Inflammatory macrophage (primary cell): Measurements from ENCODE around the gene OR2J1.
"Not testable (repeated sequence)": the region's sequence is repeated elsewhere in the genome, so short reads cannot be mapped to it uniquely, and the experiment has no call there.

Experiments used
- DNase-seq, 2 donors: peaks; one replicate each; pipeline ENCODE4 v3.0.0-alpha.2; 2020 to 2022
- total RNA-seq, 18 experiments: gene quantifications; one replicate each; lab custom pipeline; 2026; ENCODE audit warnings: mixed read lengths in 6 of 18, inconsistent platforms in 2 of 18; lab: John Stamatoyannopoulos, UW

Gene OR2J1
- total RNA-seq = 0 to 0.07 (median 0) reads per million in 18 experiments

GRCh38 chr6:29099190-29099589, at the start of gene OR2J1:
Gene OR2J1 (plus strand): TSS chr6:29099490. CDS start chr6:29100943, 1,453 bp downstream.
- DNase-seq = no peak

GRCh38 chr6:29051680-29052079, 47.6 kb upstream of the OR2J1 start:
- DNase-seq = no peak

GRCh38 chr6:29071831-29072723, 27.2 kb upstream of the OR2J1 start:
- peak; percentile 3 to 30 for DNase-seq

- no peak for DNase-seq
Measured at GRCh38 chr6:29079203-29079602, 20.1 kb upstream of the OR2J1 start.

DNA sequence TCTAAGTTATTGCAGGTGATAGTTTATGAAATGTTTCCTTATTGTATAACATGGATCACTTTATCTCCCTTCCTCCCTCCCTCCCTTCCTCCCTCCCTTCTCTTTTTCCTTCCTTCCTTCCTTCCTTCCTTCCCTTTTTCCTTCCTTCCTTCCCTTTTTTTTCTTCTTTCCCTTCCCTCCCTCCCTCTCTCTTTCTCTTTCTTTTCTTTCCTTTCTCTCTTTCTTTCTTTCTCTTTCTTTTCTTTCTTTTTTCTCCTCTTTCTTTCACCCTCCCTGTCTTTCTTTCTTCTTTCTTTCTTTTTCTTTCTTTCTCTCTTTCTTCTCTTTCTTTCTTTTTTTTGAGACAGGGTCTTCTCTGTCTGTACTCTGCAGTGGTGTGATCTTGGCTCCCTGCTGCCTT, 18.0 kb upstream of the OR2J1 start:
- no peak for DNase-seq

DNA sequence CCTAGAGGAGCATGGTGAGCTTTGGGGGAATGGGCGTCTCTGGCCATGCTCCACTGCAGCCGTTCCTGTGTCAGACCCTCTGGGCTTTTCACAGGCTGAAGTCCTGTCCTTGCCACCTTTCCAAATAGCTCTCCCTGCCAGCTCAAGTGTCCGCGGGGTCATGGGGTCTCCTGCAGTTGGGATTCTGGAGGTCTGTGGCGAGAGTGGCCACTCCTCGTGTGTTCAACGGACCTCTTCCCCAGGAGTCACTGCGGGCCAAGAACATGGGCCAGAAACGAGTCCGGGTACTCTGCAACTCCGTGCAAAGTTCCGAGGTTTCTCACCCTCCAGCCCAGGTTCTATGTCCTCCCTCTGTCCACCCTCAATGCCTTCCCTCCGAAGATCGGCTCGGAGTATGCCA, 16.8 kb upstream of the OR2J1 start:
- no peak for DNase-seq

GRCh38 chr6:29087213-29087612, 12.1 kb upstream of the OR2J1 start, which contains the start of gene OR2B3:
Gene OR2B3 (minus strand): TSS chr6:29087313. CDS start chr6:29087248, 65 bp downstream.
- DNase-seq = no peak

- no peak for DNase-seq
Measured at GRCh38 chr6:29092957-29093356, 6.3 kb upstream of the OR2J1 start.

- DNase-seq = no peak
Measured at GRCh38 chr6:29097803-29098202, 1.5 kb upstream of the OR2J1 start.

GRCh38 chr6:29107758-29108157, 8.5 kb downstream of the OR2J1 start, which contains the start of gene OR2J3:
Gene OR2J3 (plus strand): TSS chr6:29108058. CDS start chr6:29111891, 3,833 bp downstream.
- DNase-seq = no peak

DNA sequence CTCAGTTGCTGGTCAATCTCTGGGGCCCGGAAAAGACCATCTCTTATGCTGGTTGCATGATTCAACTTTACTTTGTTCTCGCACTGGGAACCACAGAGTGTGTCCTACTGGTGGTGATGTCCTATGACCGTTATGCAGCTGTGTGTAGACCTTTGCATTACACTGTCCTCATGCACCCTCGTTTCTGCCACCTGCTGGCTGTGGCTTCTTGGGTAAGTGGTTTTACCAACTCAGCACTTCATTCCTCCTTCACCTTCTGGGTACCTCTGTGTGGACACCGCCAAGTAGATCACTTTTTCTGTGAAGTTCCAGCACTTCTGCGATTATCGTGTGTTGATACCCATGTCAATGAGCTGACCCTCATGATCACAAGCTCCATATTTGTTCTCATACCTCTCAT, 12.8 kb downstream of the OR2J1 start:
- no peak for DNase-seq

GRCh38 chr6:29114964-29115363, 15.7 kb downstream of the OR2J1 start:
- not testable (repeated sequence) for DNase-seq

DNA sequence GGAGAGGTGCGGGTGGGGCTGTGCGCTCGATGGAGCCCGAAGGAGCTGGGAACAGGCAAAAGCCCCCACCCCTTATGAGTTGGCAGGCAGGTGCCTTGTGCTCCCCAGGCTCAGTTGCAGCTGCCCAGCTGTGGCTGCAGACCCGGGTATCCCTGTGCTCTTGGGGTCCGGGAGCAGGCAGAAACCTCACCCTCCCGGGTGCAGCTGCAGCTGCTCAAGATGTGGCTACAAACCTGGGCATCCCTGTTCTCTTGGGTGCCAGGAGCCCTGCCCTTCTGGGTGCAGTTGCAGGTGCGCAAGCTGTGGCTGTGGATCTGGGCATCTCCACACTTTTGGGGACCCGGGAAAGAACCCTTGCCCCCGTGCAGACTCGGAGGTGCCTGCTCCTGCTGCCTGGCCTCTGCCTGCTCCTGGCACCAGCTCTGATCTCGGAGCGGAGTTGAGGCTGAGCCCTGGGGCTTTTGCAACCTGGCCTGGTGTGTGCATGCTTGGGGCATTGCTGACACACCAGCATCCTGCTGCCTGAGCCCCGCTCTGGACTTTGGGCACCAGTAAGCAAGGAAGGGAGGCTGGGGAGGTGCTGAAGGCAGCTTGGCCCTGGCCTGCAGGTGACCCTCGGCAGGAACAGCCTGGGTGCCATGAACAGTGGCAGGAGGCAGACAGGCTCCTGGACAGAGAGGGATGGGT, 30.2 kb downstream of the OR2J1 start:
- no peak for DNase-seq

- DNase-seq = no peak
Measured at GRCh38 chr6:29130644-29131043, 31.4 kb downstream of the OR2J1 start.

DNA sequence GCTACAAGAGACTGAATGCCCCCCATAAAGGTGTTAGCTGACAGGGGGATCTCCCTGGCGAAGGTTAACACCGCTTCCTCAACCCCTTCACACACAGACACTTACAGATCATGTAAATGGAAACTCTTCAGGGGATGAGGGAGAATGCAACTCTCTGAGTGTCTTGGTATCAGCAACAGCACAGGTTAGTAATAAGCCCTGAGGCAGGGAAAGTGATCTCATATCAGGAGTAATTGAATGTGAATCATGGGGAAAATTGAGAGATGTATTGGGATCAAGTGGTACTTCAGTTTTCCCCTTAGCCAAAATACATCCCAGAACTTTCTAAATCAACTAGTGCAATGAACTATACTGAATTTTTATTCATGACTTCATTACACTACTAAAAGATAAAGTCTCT, 32.4 kb downstream of the OR2J1 start:
- DNase-seq = no peak

GRCh38 chr6:29137724-29138123, 38.4 kb downstream of the OR2J1 start:
- DNase-seq = no peak

DNA sequence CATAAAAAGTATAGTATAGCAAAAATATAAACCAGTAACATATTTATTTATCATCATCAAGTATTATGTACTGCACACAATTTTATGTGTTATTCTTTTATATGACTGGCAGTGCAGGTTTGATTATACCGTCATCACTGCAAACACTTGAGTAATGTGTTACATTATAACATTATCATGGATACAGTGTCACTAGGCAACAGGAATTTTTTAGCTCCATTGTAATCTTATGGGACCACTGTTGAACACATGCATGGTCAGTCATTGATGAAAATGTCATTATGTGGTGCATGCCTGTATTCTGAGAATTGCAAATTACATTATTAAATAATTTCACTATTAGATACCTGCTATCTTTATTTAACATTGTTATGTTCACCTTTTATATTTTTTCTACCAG, 42.3 kb downstream of the OR2J1 start:
- DNase-seq = no peak

DNA sequence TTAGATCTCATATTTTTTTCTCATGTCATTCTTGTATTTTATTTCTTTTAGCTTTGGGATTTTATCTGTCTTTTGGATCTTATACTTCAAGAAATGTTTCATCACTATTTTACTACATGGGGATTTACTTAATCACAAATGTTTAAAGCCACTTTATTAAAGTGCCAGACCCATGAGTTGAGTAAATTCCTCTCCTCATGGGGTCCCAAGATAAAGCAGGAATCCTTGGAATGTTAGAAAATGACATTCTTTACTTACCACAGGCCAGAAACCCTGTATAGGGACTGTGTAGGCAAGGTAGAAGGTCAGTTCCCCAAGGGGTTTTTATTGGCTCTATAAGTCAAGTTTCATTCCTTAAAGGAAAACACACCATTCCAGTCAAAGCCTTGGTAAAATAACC, 43.0 kb downstream of the OR2J1 start:
- no peak for DNase-seq

GRCh38 chr6:29146179-29146578, 46.9 kb downstream of the OR2J1 start:
- DNase-seq = no peak

DNA sequence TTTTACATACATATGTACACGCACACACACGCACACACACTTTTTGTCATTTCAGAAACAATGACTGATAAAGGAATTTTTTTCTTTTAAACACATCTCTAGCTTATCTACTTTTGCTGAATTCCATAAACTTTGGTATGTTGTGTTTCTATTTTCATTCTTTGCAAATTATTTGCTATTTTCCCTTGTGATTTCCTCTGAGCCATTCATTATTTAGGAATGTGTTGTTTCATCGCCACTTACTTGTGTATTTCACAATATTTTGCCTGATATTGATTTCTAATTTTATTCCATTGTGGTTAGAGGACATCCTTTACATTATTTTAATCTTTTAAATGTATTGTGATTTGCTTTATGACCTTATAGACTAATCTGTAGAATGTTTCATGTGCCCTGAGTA, 47.8 kb downstream of the OR2J1 start:
- no peak for DNase-seq

DNA sequence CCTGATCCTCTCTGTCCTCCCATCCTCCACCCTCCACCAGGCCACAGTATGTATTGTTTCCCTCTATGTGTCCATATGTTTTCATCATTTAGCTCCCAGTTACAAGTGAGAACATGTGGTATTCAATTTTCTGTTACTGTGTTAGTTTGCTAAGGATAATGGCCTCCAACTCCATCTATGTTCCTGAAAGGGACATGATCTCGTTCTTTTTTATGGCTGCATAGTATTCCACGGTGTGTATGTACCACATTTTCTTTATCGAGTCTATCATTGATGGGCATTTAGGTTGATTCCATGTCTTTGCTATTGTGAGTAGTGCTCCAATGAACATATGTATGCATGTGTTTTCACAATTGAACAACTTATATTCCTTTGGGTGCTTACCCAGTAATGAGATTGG, 50.2 kb downstream of the OR2J1 start:
- not testable (repeated sequence) for DNase-seq
